Common myeloid progenitor, CD34-positive (primary cell): Measurements from ENCODE around the gene TTLL12.
A peak's percentile ranks its signal among the peaks of the same experiment; 100 is the strongest.
"Not testable (repeated sequence)": the region's sequence is repeated elsewhere in the genome, so short reads cannot be mapped to it uniquely, and the experiment has no call there.

Experiments used
- CTCF ChIA-PET: fragments of 350-600 bp; sonication (Branson Sonifier 250); formaldehyde crosslinking; loops from one replicate; lab custom pipeline; 2021; ENCODE audit warnings: antibody characterized with exemption; lab: Charles Lee
- POLR2A ChIA-PET: fragments of 350-600 bp; sonication (Branson Sonifier 250); formaldehyde crosslinking; loops from one replicate; lab custom pipeline; 2021; ENCODE audit warnings: antibody characterized with exemption; lab: Charles Lee
- DNase-seq, 3 donors: peaks; one replicate each; pipeline versions ENCODE4 v3.0.0 to v3.0.0-alpha.2; 2013
- H3K27ac ChIP-seq, 2 experiments: 1 replicate in 1 of 2; 2 replicates in 1 of 2; pipeline ENCODE4 v1.7.0; 2013; ENCODE audit warnings: inconsistent platforms in 2 of 2, low read length in 2 of 2, mild to moderate bottlenecking in 2 of 2, low read depth in 1 of 2, moderate library complexity in 1 of 2; ENCODE audit not compliant: severe bottlenecking in 2 of 2, insufficient read depth in 1 of 2, poor library complexity in 1 of 2
- H3K27me3 ChIP-seq, 5 experiments: replicated peaks in 2 of 5; 1 replicate in 3 of 5; 2 replicates in 2 of 5; pipeline versions ENCODE4 v1.6.1 to v1.7.0; 2013; ENCODE audit warnings: low read length in 4 of 5, mild to moderate bottlenecking in 2 of 5, moderate library complexity in 2 of 5, inconsistent platforms in 1 of 5; ENCODE audit not compliant: insufficient read depth in 5 of 5, control insufficient read depth in 4 of 5
- H3K36me3 ChIP-seq, 4 experiments: 1 replicate in 2 of 4; 2 replicates in 2 of 4; pipeline versions ENCODE4 v1.6.1 to v1.7.0; 2013; ENCODE audit warnings: low read length in 3 of 4, control low read depth in 1 of 4, mild to moderate bottlenecking in 1 of 4; ENCODE audit not compliant: control insufficient read depth in 4 of 4, insufficient read depth in 4 of 4
- H3K4me1 ChIP-seq, 4 experiments: 1 replicate in 3 of 4; 2 replicates in 1 of 4; pipeline versions ENCODE4 v1.6.1 to v1.7.1; 2013; ENCODE audit warnings: low read length in 3 of 4, mild to moderate bottlenecking in 3 of 4, control low read depth in 1 of 4, inconsistent platforms in 1 of 4, moderate library complexity in 1 of 4; ENCODE audit not compliant: control insufficient read depth in 4 of 4, insufficient read depth in 4 of 4; ENCODE audit errors: control extremely low read depth in 1 of 4
- H3K4me3 ChIP-seq, 7 experiments: 1 replicate in 4 of 7; 2 replicates in 3 of 7; pipeline versions ENCODE4 v1.5.1 to v1.7.0; 2013; ENCODE audit warnings: mild to moderate bottlenecking in 7 of 7, low read length in 6 of 7, moderate library complexity in 6 of 7, inconsistent platforms in 2 of 7, low read depth in 2 of 7, control low read depth in 1 of 7; ENCODE audit not compliant: insufficient read depth in 4 of 7, control insufficient read depth in 1 of 7; ENCODE audit errors: extremely low read depth in 1 of 7
- H3K9me3 ChIP-seq, 5 experiments: 1 replicate in 4 of 5; 2 replicates in 1 of 5; pipeline versions ENCODE4 v1.6.1 to v1.7.1; 2013; ENCODE audit warnings: low read length in 4 of 5, mild to moderate bottlenecking in 2 of 5, inconsistent platforms in 1 of 5, low read depth in 1 of 5, moderate library complexity in 1 of 5; ENCODE audit not compliant: control insufficient read depth in 4 of 5, insufficient read depth in 2 of 5; ENCODE audit errors: control extremely low read depth in 1 of 5
- WGBS: methylation state at CpG from one replicate; pipeline ENCODE4 v1.1.5; 2013; ENCODE audit not compliant: insufficient coverage; 5-methylcytosine and 5-hydroxymethylcytosine counted together

Gene TTLL12

GRCh38 chr22:43150731-43151206, 36.2 kb downstream of the TTLL12 start:
- WGBS: 82% methylated on average over 13 of the region's 15 CpGs
- Histone ChIP-seq H3K27me3 (no peaks in the 10 kb centered on the region), H3K27ac (peak overlapping the region in 1 of 2 experiments; percentile 72), H3K36me3 (peaks cover 0 to 3% (median under 1%) of the 10 kb centered on the region in 4 experiments), H3K4me1 (peaks cover 0 to 65% (median 54%) of the 10 kb centered on the region in 4 experiments), H3K9me3 (no peaks in the 10 kb centered on the region), H3K4me3 (peak overlapping the region; percentile 36 to 86 (median 76))
- CTCF ChIA-PET: interaction anchor here (1.6 kb wide), 1 partner anchor 14 kb away, joined by 5 read pairs; no protein-coding TSS in a partner anchor
- POLR2A ChIA-PET: no interaction called here
- DNase-seq: no peak

DNA sequence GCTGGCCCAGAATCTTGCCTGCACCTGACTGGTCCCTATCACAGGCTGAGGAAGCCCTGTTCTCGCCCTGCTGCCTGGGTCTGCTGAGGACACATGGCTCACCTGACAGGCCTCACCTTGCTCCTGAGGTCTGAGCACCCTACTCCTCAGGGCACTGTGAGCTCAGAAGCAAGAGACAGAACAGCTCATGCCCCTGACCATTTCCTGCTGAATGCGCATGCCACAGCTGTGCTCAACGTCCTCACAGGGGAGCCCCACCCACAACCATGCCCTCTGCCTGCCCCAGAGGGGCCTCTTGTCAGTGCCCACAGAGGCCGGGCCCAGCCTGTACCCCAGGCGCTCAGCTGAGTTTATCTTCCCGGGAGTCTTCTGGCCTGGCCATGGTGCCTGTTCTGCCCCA, 38.4 kb downstream of the TTLL12 start:
- Histone ChIP-seq H3K9me3 (no peaks in the 10 kb centered on the region), H3K4me1 (peaks cover 0 to 53% (median 45%) of the 10 kb centered on the region in 4 experiments), H3K27ac (no peak overlapping the region), H3K36me3 (no peaks in the 10 kb centered on the region), H3K27me3 (no peaks in the 10 kb centered on the region), H3K4me3 (no peak overlapping the region)
- POLR2A ChIA-PET: interaction anchor here (0.6 kb wide), 1 partner anchor 10 kb away, joined by 3 read pairs; no protein-coding TSS in a partner anchor
- 50% methylated on average over 4 of the region's 6 CpGs for WGBS
- CTCF ChIA-PET: interaction anchor here (1.2 to 2.9 kb wide), 4 partner anchors 10 to 21 kb away, joined by 3 to 14 read pairs (median 4); no protein-coding TSS in a partner anchor
- peak in 1 of 3 donors; percentile 17 for DNase-seq

DNA sequence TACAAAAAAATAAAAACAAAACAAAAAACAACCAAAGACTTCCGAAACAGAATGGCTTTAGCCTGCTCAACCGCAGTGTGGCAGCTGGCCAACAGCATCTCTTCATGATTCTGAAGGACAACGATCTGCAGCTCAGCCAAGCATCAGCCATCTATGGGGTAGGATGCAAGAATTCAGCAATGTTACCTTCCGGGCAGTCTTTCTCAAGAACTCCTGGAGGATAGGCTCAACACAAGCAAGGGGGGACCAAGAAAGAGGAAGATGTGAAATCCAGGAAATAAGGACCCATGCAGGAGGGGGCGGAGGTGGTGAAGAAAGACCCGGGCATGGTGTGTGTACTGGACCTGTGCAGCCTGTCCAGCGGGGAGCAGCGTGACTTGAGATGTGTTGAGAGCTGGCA, 39.1 kb downstream of the TTLL12 start:
- ChIA-PET CTCF (interaction anchor here (1.1 to 2.9 kb wide), 6 partner anchors 10 to 38 kb away, joined by 3 to 14 read pairs (median 4); partner anchors contain the start of gene BIK), POLR2A (interaction anchor here (0.6 to 1.0 kb wide), 2 partner anchors 17 to 532 kb away, joined by 3 to 4 read pairs; no protein-coding TSS in a partner anchor)
- Histone ChIP-seq H3K36me3 (no peaks in the 10 kb centered on the region), H3K27ac (no peak overlapping the region), H3K4me3 (peak overlapping the region in 4 of 7 experiments; percentile 22 to 60 (median 38)), H3K4me1 (peaks cover 0 to 56% (median 50%) of the 10 kb centered on the region in 4 experiments), H3K9me3 (no peaks in the 10 kb centered on the region), H3K27me3 (no peaks in the 10 kb centered on the region)
- WGBS: 22% methylated on average over 8 of the region's 8 CpGs
- DNase-seq: peak; percentile 57 to 84 (median 84)

DNA sequence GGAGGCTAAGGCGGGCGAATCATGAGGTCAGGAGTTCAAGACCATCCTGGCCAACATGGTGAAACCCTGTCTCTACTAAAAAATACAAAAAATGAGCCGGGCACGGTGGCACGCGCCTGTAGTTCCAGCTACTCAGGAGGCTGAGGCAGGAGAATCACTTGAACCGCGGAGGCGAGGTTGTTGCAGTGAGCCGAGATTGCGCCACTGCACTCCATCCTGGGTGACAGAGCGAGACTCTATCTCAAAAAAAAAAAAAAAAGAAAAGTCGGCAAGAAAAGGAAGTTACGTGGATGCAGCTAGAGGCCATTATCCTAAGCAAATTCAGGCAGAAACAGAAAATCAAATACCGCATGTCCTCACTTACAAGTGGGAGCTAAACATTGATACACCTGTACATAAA, 40.6 kb downstream of the TTLL12 start:
- not testable (repeated sequence) for H3K27ac ChIP-seq, H3K9me3 ChIP-seq, H3K4me3 ChIP-seq, H3K36me3 ChIP-seq, DNase-seq, H3K27me3 ChIP-seq
- ChIA-PET POLR2A (interaction anchor here (0.7 kb wide), 1 partner anchor 289 kb away, joined by 4 read pairs; no protein-coding TSS in a partner anchor), CTCF (interaction anchor here (0.6 to 2.9 kb wide), 4 partner anchors 8 to 457 kb away, joined by 3 to 14 read pairs (median 4); no protein-coding TSS in a partner anchor)
- peaks cover 0 to 52% (median 39%) of the 10 kb centered on the region in 4 experiments for H3K4me1 ChIP-seq
- 90% methylated on average over 13 of the region's 15 CpGs for WGBS

DNA sequence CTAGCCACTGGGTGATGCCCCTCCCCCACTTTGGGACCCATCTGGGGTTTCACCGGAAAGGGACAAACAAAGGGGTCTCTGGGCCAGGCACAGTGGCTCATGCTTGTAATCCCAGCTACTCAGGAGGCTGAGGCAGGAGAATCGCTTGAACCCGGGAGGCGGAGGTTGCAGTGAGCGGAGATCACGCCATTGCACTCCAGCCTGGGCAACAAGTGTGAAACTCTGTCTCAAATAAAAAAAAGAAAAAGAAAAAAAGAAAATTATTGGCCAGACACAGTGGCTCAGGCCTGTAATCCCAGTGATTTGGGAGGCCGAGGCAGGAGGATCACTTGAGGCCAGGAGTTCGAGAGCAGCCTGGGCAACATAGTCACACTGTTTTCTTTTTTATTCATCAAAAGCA, 41.6 kb downstream of the TTLL12 start:
- H3K4me3 ChIP-seq, H3K27ac ChIP-seq, H3K27me3 ChIP-seq, POLR2A ChIA-PET, H3K9me3 ChIP-seq, DNase-seq: not testable (repeated sequence)
- CTCF ChIA-PET: interaction anchor here (1.4 kb wide), 1 partner anchor 18 kb away, joined by 3 read pairs; no protein-coding TSS in a partner anchor
- 100% methylated on average over 4 of the region's 8 CpGs for WGBS
- Histone ChIP-seq H3K36me3 (peaks cover 4 to 10% (median 10%) of the 10 kb centered on the region in 4 experiments), H3K4me1 (peaks cover 0 to 45% (median 34%) of the 10 kb centered on the region in 4 experiments)

DNA sequence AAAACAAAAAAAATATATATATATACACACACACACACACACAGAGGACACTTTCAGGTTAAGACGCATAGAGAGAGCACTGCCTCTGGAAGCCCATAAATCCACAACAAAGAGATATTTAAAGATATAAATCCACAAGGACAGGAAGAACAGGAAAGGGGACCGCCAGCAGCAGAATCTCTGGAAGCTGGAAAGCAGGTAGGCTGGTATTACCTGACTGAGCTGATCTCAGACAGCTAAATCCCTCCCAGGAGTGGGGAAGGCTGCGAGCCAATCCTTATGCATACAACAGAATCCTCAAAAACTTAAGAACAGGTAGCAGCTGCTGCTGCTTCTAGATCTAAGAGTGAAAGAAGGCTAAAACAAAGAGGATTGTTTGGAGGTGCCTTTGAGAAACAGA, 42.0 kb downstream of the TTLL12 start:
- POLR2A ChIA-PET: no interaction called here
- WGBS: no CpG with 5 or more reads among the region's 3 CpGs
- DNase-seq: no peak
- peaks cover 6 to 14% (median 14%) of the 10 kb centered on the region in 4 experiments for H3K36me3 ChIP-seq
- no peaks in the 10 kb centered on the region for H3K27me3 ChIP-seq
- H3K9me3 ChIP-seq: no peaks in the 10 kb centered on the region
- CTCF ChIA-PET: interaction anchor here (1.4 kb wide), 1 partner anchor 19 kb away, joined by 3 read pairs; no protein-coding TSS in a partner anchor
- H3K4me3 ChIP-seq: no peak overlapping the region
- no peak overlapping the region for H3K27ac ChIP-seq
- peaks cover 0 to 45% (median 34%) of the 10 kb centered on the region in 4 experiments for H3K4me1 ChIP-seq
